Hematopoietic multipotent progenitor cell treated with erythropoietin and hydrocortisone succinate and interleukin-3 and kit ligand, for 6 days (in vitro differentiated cells): ENCODE results near the gene FER1L5.

ENCODE experiments used
- DNase-seq: peaks from one replicate; pipeline ENCODE4 v3.0.0-alpha.2; 2015

The FER1L5 gene

GRCh38 chr2:96681540-96681939 lies 39.0 kb downstream of the FER1L5 start:
- DNase-seq, result no peak

GRCh38 chr2:96683307-96683706 lies 40.7 kb downstream of the FER1L5 start:
- no peak for DNase-seq

- no peak for DNase-seq
Observed at GRCh38 chr2:96683972-96684820, 41.6 kb downstream of the FER1L5 start.

- DNase-seq, result no peak
Observed at GRCh38 chr2:96684883-96685576, 42.5 kb downstream of the FER1L5 start.

GRCh38 chr2:96685577-96686459 lies 43.3 kb downstream of the FER1L5 start:
- DNase-seq, result no peak

GRCh38 chr2:96687266-96687665 lies 44.7 kb downstream of the FER1L5 start:
- no peak for DNase-seq

- DNase-seq, result no peak
Observed at GRCh38 chr2:96687711-96688640, 45.4 kb downstream of the FER1L5 start.

- DNase-seq, result no peak
Observed at GRCh38 chr2:96688649-96689430, 46.3 kb downstream of the FER1L5 start.

- DNase-seq, result no peak
Observed at GRCh38 chr2:96689431-96689991, 46.9 kb downstream of the FER1L5 start.

GRCh38 chr2:96690306-96691021 lies 47.9 kb downstream of the FER1L5 start:
- no peak for DNase-seq

- no peak for DNase-seq
Observed at GRCh38 chr2:96691022-96691612, 48.6 kb downstream of the FER1L5 start.

- DNase-seq, result no peak
Observed at GRCh38 chr2:96692094-96692971, 49.8 kb downstream of the FER1L5 start.

- DNase-seq, result no peak
Observed at GRCh38 chr2:96693286-96694200, 51.0 kb downstream of the FER1L5 start.

GRCh38 chr2:96694279-96694678 lies 51.7 kb downstream of the FER1L5 start:
- no peak for DNase-seq

GRCh38 chr2:96694816-96695455 lies 52.4 kb downstream of the FER1L5 start:
- DNase-seq, result no peak

GRCh38 chr2:96695602-96696001 lies 53.0 kb downstream of the FER1L5 start:
- no peak for DNase-seq

- DNase-seq, result no peak
Observed at GRCh38 chr2:96697476-96697875, 54.9 kb downstream of the FER1L5 start.
